HepG2 (cell line): Measurements from ENCODE around the gene SNRNP48. TPM values are rescaled to one million over a fixed set of nuclear protein-coding genes. Genes with fewer than 3 reads are reported as not detected.
A peak's percentile ranks its signal among the peaks of the same experiment; 100 is the strongest.

Experiments
- AGO2 ChIP-seq: fragments of 200-400 bp; formaldehyde crosslinking; optimal IDR thresholded peaks from 2 replicates; pipeline ENCODE3; 2017; ENCODE audit warnings: mild to moderate bottlenecking, low read depth, low read length, moderate library complexity
- FOXA3 ChIP-seq: IDR thresholded peaks from 2 replicates; pipeline ENCODE4 v1.6.1; 2016; ENCODE audit warnings: missing genetic modification reagents, missing compliant biosample characterization
- NFE2L2 ChIP-seq: fragments of 150-350 bp; IDR thresholded peaks from 2 replicates; pipeline ENCODE4 v1.6.1; 2014; ENCODE audit warnings: low read length
- NFKB2 ChIP-seq: sonication (generic); formaldehyde crosslinking; IDR thresholded peaks from 2 replicates; pipeline ENCODE4 v1.4.0; 2020; ENCODE audit warnings: missing genetic modification reagents, borderline replicate concordance
- POLR2AphosphoS2 ChIP-seq: IDR thresholded peaks from 2 replicates; pipeline ENCODE4 v1.6.1; 2011; ENCODE audit warnings: low read depth, low read length, improper control_type of control experiment
- SIN3B ChIP-seq: fragments of 150-350 bp; IDR thresholded peaks from 2 replicates; pipeline ENCODE4 v1.6.1; 2014; ENCODE audit warnings: low read length
- SIX1 ChIP-seq: sonication (generic); formaldehyde crosslinking; IDR thresholded peaks from 2 replicates; pipeline ENCODE4 v1.4.0; 2020; ENCODE audit warnings: missing genetic modification reagents, borderline replicate concordance
- TCF12 ChIP-seq, 2 experiments: fragments of 450-650 bp in 1 of 2; sonication (generic) in 1 of 2; formaldehyde crosslinking in 1 of 2; IDR thresholded peaks; 2 replicates each; pipeline versions ENCODE4 v1.6.1 to v1.8.0; 2017 to 2022; ENCODE audit warnings: antibody characterized with exemption in 1 of 2, mild to moderate bottlenecking in 1 of 2, missing genetic modification reagents in 1 of 2, moderate library complexity in 1 of 2
- ZBTB7A ChIP-seq: sonication (generic); formaldehyde crosslinking; IDR thresholded peaks from 2 replicates; pipeline ENCODE4 v1.8.0; 2022; ENCODE audit warnings: mild to moderate bottlenecking, missing genetic modification reagents
- ZNF329 ChIP-seq: sonication (generic); formaldehyde crosslinking; IDR thresholded peaks from 2 replicates; pipeline ENCODE4 v1.9.0; 2021; ENCODE audit warnings: low read depth, mild to moderate bottlenecking, missing genetic modification reagents
- ZNF672 ChIP-seq: sonication (generic); formaldehyde crosslinking; IDR thresholded peaks from 2 replicates; pipeline ENCODE4 v1.8.1; 2022; ENCODE audit warnings: missing genetic modification reagents
- ZNF780A ChIP-seq: sonication (generic); formaldehyde crosslinking; IDR thresholded peaks from 2 replicates; pipeline ENCODE4 v1.8.0; 2022; ENCODE audit warnings: mild to moderate bottlenecking, missing genetic modification reagents, moderate library complexity
- ZSCAN12 ChIP-seq: sonication (generic); formaldehyde crosslinking; IDR thresholded peaks from 2 replicates; pipeline ENCODE4 v1.9.0; 2021; ENCODE audit warnings: mild to moderate bottlenecking, missing genetic modification reagents
- polyA plus RNA-seq, 8 experiments: library from polyadenylated mRNA; depleted of rRNA in 3 of 8; stranded (reverse) in 7 of 8; unstranded in 1 of 8; fragments of >200 nt; fragmentation: Illumina TruSeq in 4 of 8; extraction: Trizol in 4 of 8; gene quantifications; 2 replicates each; pipeline versions ENCODE4 v1.2.1 to v1.2.3, GENCODE V29; 2011 to 2016; ENCODE audit warnings: low read depth in 4 of 8, missing spikeins in 1 of 8, mixed read lengths in 1 of 8; ENCODE audit not compliant: insufficient read depth in 1 of 8
- total RNA-seq, 5 experiments: library from RNA; depleted of rRNA; stranded (reverse); fragments of >200 nt; fragmentation: Illumina TruSeq; extraction: Trizol; gene quantifications; 2 replicates each; pipeline ENCODE4 v1.2.3, GENCODE V29; 2016; ENCODE audit warnings: low read depth in 1 of 5
- TF ChIP-seq, protein P1 (sequence below): sonication (generic); formaldehyde crosslinking; IDR thresholded peaks from 2 replicates; pipeline ENCODE4 v1.4.0; 2020; ENCODE audit warnings: missing genetic modification reagents, mild to moderate bottlenecking, borderline replicate concordance
- TF ChIP-seq, protein P2 (sequence below): sonication (generic); formaldehyde crosslinking; IDR thresholded peaks from 2 replicates; pipeline ENCODE4 v1.4.0; 2020; ENCODE audit warnings: missing genetic modification reagents, mild to moderate bottlenecking, borderline replicate concordance
- TF ChIP-seq, protein P3 (sequence below): sonication (generic); formaldehyde crosslinking; IDR thresholded peaks from 2 replicates; pipeline ENCODE4 v1.8.1; 2022; ENCODE audit warnings: low read depth, mild to moderate bottlenecking, missing genetic modification reagents
- TF ChIP-seq, protein P4 (sequence below): sonication (generic); formaldehyde crosslinking; IDR thresholded peaks from 2 replicates; pipeline ENCODE4 v1.9.0; 2022; ENCODE audit warnings: missing genetic modification reagents, mild to moderate bottlenecking, borderline replicate concordance
- TF ChIP-seq, protein P5 (sequence below): sonication (generic); formaldehyde crosslinking; conservative IDR thresholded peaks from 2 replicates; pipeline ENCODE4 v1.5.0; 2020; ENCODE audit warnings: missing genetic modification reagents

The SNRNP48 gene
- total and polyA plus RNA-seq, 2 of the 13 experiments (the other 11 are each of a cell fraction or from before 2014, with no cell fraction given) = 17.5 to 47.5 TPM

DNA sequence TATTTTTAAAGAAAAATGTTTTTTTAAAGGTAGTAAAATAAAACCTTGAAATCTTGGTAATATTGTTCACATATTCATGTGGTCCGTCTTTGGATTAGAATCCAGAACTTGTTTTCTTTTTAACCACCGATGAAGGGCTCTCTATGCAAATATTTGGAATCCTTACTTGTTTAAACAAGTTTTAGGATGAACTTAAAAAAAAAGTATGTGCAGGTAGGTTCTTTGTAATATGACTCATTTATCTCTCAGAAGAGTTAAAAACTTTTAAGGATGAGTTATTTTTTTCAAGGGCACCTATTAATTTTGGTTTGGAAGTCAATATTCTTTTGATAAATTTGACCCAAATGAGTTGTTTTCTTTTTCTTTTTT is 39.6 kb upstream of the SNRNP48 start (continued):
- TF ChIP-seq, protein P1, sequence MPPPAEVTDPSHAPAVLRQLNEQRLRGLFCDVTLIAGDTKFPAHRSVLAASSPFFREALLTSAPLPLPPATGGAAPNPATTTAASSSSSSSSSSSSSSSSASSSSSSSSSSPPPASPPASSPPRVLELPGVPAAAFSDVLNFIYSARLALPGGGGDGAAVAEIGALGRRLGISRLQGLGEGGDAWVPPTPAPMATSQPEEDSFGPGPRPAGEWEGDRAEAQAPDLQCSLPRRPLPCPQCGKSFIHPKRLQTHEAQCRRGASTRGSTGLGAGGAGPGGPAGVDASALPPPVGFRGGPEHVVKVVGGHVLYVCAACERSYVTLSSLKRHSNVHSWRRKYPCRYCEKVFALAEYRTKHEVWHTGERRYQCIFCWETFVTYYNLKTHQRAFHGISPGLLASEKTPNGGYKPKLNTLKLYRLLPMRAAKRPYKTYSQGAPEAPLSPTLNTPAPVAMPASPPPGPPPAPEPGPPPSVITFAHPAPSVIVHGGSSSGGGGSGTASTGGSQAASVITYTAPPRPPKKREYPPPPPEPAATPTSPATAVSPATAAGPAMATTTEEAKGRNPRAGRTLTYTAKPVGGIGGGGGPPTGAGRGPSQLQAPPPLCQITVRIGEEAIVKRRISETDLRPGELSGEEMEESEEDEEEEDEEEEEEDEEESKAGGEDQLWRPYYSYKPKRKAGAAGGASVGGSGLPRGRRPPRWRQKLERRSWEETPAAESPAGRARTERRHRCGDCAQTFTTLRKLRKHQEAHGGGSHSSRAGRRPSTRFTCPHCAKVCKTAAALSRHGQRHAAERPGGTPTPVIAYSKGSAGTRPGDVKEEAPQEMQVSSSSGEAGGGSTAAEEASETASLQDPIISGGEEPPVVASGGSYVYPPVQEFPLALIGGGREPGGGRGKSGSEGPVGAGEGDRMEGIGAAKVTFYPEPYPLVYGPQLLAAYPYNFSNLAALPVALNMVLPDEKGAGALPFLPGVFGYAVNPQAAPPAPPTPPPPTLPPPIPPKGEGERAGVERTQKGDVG (CRISPR knock-in tag) = no peak
- TF ChIP-seq POLR2AphosphoS2 (no peak), NFKB2 (no peak), ZSCAN12 (CRISPR knock-in tag) (no peak), ZNF780A (CRISPR knock-in tag) (no peak), NFE2L2 (no peak), ZBTB7A (no peak), ZNF329 (CRISPR knock-in tag) (no peak), FOXA3 (CRISPR knock-in tag) (peak; percentile 78), TCF12 (IDR thresholded peaks at IDR 0.05) (no peak), TCF12 (CRISPR knock-in tag; IDR thresholded peaks at IDR 0.05) (0 out of 2 replicates have a peak, but pooled peaks have one; percentile 8), AGO2 (no peak), SIN3B (no peak), ZNF672 (CRISPR knock-in tag) (no peak), SIX1 (peak; percentile 82; the same call in 1 of the 2 replicates)
- TF ChIP-seq, protein P2, sequence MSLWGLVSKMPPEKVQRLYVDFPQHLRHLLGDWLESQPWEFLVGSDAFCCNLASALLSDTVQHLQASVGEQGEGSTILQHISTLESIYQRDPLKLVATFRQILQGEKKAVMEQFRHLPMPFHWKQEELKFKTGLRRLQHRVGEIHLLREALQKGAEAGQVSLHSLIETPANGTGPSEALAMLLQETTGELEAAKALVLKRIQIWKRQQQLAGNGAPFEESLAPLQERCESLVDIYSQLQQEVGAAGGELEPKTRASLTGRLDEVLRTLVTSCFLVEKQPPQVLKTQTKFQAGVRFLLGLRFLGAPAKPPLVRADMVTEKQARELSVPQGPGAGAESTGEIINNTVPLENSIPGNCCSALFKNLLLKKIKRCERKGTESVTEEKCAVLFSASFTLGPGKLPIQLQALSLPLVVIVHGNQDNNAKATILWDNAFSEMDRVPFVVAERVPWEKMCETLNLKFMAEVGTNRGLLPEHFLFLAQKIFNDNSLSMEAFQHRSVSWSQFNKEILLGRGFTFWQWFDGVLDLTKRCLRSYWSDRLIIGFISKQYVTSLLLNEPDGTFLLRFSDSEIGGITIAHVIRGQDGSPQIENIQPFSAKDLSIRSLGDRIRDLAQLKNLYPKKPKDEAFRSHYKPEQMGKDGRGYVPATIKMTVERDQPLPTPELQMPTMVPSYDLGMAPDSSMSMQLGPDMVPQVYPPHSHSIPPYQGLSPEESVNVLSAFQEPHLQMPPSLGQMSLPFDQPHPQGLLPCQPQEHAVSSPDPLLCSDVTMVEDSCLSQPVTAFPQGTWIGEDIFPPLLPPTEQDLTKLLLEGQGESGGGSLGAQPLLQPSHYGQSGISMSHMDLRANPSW (CRISPR knock-in tag) = no peak
- TF ChIP-seq, protein P3, sequence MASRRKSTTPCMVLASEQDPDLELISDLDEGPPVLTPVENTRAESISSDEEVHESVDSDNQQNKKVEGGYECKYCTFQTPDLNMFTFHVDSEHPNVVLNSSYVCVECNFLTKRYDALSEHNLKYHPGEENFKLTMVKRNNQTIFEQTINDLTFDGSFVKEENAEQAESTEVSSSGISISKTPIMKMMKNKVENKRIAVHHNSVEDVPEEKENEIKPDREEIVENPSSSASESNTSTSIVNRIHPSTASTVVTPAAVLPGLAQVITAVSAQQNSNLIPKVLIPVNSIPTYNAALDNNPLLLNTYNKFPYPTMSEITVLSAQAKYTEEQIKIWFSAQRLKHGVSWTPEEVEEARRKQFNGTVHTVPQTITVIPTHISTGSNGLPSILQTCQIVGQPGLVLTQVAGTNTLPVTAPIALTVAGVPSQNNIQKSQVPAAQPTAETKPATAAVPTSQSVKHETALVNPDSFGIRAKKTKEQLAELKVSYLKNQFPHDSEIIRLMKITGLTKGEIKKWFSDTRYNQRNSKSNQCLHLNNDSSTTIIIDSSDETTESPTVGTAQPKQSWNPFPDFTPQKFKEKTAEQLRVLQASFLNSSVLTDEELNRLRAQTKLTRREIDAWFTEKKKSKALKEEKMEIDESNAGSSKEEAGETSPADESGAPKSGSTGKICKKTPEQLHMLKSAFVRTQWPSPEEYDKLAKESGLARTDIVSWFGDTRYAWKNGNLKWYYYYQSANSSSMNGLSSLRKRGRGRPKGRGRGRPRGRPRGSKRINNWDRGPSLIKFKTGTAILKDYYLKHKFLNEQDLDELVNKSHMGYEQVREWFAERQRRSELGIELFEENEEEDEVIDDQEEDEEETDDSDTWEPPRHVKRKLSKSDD (CRISPR knock-in tag) = no peak
- TF ChIP-seq, protein P4, sequence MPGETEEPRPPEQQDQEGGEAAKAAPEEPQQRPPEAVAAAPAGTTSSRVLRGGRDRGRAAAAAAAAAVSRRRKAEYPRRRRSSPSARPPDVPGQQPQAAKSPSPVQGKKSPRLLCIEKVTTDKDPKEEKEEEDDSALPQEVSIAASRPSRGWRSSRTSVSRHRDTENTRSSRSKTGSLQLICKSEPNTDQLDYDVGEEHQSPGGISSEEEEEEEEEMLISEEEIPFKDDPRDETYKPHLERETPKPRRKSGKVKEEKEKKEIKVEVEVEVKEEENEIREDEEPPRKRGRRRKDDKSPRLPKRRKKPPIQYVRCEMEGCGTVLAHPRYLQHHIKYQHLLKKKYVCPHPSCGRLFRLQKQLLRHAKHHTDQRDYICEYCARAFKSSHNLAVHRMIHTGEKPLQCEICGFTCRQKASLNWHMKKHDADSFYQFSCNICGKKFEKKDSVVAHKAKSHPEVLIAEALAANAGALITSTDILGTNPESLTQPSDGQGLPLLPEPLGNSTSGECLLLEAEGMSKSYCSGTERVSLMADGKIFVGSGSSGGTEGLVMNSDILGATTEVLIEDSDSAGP (CRISPR knock-in tag) = no peak
- TF ChIP-seq, protein P5, sequence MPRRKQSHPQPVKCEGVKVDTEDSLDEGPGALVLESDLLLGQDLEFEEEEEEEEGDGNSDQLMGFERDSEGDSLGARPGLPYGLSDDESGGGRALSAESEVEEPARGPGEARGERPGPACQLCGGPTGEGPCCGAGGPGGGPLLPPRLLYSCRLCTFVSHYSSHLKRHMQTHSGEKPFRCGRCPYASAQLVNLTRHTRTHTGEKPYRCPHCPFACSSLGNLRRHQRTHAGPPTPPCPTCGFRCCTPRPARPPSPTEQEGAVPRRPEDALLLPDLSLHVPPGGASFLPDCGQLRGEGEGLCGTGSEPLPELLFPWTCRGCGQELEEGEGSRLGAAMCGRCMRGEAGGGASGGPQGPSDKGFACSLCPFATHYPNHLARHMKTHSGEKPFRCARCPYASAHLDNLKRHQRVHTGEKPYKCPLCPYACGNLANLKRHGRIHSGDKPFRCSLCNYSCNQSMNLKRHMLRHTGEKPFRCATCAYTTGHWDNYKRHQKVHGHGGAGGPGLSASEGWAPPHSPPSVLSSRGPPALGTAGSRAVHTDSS (CRISPR knock-in tag) = no peak
